Endothelial cell of hepatic sinusoid (primary cell): ENCODE data around the gene RIPK4.
"Not testable (repeated sequence)": the region's sequence is repeated elsewhere in the genome, so short reads cannot be mapped to it uniquely, and the experiment has no call there.

Experiments
- in situ Hi-C: cut with HindIII; loops from 2 replicates; pipeline ENCODE4 v1.10.0; 2017; ENCODE audit warnings: low sequenced_read_pairs

RIPK4 gene

GRCh38 chr21:41722052-41723018 lies 44.5 kb downstream of the RIPK4 start:
- in situ Hi-C loops: no loop called here

DNA sequence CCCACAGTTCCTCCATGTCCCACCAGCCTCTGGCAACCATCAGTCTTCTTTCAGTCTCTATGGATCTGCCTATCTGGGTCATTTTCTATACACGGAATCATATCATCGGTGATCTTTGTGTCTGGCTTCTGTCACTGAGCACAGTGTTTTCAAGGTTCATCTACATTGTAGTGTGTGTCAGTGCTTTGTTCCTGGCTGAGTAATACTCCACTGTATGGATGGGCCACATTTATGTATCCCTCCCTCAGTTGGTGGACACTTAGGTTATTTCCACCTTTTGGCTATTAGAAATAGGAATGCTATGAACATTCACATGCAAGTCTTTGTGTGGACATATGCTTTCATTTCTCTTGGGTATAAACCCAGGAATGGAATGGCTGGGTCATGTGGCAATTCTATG lies 46.6 kb downstream of the RIPK4 start:
- in situ Hi-C loops: no loop called here

- in situ Hi-C loops: no loop called here
Measured at GRCh38 chr21:41719691-41720090, 47.2 kb downstream of the RIPK4 start.

GRCh38 chr21:41717573-41718330 lies 49.1 kb downstream of the RIPK4 start:
- in situ Hi-C loops: no loop called here

DNA sequence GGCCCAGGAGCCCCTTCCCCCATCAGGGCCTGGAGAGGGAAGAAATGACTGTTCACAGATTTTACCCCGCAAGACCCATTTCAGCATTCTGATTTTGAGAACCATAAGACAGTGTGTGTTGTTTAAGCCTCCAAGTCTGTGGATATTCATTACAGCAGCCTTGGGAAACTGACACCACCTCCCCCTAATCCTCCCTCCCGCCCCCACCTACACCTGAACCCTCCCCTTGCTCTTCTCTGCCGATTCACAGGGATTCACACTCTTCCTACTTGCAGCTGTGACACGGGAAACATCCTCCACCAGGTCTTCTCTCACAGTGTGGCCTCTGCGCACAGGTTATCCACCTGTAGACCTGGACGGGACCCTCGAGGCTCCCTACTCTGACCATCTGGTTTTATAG lies 50.1 kb downstream of the RIPK4 start:
- in situ Hi-C loops: no loop called here

DNA sequence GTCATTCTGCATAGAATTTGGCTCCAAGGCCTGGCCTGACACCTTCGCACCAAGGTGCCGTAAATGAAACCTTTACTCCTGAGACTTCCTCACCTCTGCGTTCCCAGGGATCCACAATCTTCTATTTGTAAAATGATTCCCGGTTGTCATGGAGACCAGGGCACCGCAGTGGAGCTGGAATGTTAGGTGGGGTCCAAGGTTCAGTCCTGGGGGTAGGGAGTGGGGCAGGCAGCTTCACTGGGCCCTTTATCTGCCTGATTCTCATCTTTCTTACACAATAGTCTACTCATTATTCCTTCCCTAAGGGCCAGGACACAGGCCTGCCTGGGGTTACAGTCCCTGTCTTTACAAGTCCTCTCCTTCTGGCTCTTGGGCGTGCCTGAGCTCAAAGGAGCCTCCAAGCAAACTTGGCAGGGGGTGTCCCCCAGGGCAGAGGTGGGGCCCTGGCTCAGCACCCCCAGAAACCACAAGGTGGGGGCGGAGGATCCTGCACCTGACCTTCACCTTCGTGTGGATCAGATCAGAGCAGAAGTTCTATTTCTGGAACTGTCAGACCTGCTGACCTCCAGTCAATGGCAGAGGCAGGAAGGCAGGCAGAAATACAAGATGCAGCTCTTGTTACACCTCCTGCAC lies 51.1 kb downstream of the RIPK4 start:
- in situ Hi-C loops: no loop called here

GRCh38 chr21:41714299-41714865 lies 52.5 kb downstream of the RIPK4 start:
- in situ Hi-C loops: not testable (repeated sequence)

GRCh38 chr21:41713495-41714281 lies 53.2 kb downstream of the RIPK4 start:
- in situ Hi-C loops: no loop called here

GRCh38 chr21:41712730-41713129 lies 54.1 kb downstream of the RIPK4 start:
- in situ Hi-C loops: no loop called here

- in situ Hi-C loops: no loop called here
Measured at GRCh38 chr21:41712201-41712600, 54.7 kb downstream of the RIPK4 start.

- in situ Hi-C loops: no loop called here
Measured at GRCh38 chr21:41711416-41712007, 55.3 kb downstream of the RIPK4 start.

DNA sequence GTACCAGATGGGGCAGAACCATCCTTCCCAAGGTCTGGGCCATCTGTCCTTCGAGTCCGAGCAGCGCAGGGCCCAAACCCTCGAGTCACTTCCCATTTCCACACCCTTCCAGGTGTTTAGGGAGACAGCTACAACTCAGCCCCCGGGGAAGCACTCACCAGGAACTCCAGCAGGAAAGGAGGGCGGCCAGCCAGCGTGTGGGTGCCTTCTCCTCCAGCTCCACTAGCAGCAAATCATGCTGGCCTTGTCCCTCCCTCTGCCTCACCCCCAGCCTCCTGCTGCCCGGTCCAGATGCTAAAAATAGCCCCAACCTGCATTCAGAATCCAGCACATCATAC lies 56.1 kb downstream of the RIPK4 start:
- in situ Hi-C loops: no loop called here

DNA sequence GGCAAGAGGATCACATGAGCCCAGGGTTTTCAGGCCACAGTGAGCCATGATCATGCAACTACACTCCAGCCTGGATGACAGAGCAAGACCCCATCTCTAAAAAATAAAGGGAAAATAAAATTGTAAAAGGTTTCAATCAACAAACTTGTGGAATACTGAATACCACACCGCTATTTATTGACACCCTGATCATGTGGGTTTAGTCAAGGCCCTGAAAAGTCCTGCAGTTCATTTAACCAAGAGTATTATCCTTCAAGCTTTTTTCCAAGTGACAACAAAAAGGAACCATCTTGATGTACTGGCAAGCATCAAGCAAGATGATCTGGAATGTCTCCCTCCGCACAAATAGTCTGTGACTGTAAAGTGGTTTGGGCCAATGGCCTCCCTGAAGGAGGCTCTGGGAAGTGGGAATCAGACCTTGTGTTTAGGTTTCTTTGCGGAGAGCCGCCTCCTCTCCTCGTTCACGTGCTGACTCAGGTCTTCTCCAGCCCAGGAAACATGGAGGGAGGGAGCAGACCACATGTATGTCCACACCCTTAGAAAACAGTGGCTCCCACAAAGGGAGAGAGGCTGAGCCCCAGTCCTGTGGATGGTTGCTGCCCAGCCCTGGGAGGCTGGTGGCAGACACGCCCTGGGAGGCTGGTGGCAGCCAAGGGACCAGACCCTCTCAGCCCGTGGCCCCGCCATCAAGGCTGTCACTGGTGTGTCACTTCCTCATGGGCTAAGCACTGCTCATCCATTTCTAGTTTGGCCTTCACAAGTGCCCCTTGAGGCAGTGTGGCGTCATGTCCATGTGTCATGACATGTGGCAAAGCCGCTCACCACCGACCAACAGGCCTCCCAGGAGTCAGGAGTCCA lies 56.7 kb downstream of the RIPK4 start:
- in situ Hi-C loops: no loop called here

GRCh38 chr21:41709166-41709565 lies 57.7 kb downstream of the RIPK4 start:
- in situ Hi-C loops: no loop called here

DNA sequence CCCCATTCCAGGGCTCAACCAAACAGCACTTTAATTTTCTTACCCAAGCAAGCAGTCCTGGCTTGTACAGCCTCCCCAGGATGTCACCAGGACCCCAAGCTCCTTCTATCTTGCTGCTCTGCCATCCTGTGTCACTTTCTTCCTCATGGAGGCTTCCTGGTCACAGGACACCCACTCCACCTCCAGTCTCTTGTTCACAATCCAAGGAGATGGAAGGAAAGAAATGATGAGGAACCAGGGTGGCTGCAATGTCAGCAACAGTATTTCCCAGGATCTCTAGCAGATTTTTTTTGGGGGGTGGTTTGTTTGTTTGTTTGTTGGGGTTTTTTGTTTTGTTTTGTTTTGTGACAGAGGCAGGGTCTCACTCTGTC lies 58.9 kb downstream of the RIPK4 start:
- in situ Hi-C loops: no loop called here

DNA sequence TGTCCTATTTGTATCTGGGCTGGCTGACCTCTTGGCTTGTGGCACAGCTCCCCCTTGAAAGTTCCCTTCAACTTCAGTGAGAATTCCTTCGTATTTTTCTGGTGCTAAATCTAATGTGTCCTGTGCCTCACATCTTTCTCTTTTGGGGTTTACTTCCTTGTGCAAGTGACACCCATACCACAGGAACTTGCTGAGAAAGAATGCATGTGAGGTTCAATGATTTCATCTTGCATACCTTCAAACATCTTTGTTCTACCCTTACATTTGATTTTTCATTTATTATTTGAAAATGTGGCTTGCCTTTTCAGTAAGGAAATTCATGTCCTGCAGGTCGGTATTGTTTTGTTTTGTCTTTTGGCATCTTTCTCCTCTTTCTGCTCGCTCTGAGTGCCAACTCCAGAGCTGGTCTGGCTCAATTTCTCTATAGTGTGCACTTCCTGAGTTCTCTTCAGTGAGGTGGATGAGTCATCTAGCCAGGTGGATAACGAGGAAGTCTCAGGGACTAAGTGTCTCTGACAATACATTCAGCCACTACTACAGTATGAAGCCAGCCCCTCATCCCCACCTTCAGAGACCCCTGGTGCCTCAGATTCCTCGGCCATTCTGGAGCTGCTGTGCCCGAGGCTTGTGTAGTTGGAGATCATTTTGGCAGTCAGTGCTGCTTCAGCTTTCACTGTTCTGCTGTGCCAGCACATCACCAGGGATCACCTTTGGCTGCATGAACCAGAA lies 59.5 kb downstream of the RIPK4 start:
- in situ Hi-C loops: no loop called here

- in situ Hi-C loops: no loop called here
Measured at GRCh38 chr21:41706678-41707077, 60.2 kb downstream of the RIPK4 start.

GRCh38 chr21:41706263-41706639 lies 60.6 kb downstream of the RIPK4 start:
- in situ Hi-C loops: no loop called here
